ENCODE data around the gene TTLL7.
"Not testable (repeated sequence)": the region's sequence is repeated elsewhere in the genome, so short reads cannot be mapped to it uniquely, and the experiment has no call there.

The TTLL7 gene

DNA sequence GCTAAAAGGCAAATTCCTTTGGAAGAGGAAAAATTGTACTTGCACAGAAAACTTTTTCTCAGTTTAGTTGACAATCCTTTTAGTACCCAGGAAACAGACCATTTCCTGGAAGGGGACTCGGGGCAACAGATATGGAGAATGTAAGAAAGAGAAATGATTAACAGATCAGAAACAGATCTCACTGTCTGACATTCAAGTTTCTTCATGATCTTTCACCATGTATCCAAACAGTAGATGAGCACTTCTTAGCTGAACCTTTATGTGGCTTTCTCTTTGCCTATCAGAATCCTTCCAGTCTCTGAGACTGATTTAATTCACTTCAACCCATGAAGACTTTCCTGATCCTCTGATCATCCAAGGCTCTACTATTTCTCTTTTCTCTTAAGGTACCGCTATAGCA, 2.7 kb downstream of the TTLL7 start:
- DNase-seq, result no peak

- no peak for DNase-seq
Measured at GRCh38 chr1:83995649-83996048, 3.3 kb downstream of the TTLL7 start.

DNA sequence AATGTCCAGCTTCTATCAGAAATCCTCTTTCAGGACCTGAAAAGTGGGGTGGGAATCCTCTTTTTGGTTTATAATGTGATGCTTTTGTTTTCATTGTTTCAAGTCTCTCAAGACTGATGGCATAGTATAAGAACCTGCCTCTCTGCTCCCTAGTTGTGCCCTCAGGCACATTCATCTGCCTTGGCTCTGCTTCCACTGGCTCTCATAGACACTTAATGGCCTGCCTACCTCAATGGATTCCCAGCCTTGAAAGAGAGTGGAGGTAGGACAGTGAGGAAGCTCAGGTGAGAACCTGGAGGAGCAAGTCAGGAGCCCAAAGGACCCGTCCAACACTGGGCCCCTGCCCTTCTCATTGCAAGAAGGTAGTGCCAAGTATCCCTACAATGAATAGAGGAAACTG, 4.8 kb downstream of the TTLL7 start:
- DNase-seq, result no peak

GRCh38 chr1:83990734-83991133, 8.2 kb downstream of the TTLL7 start:
- DNase-seq, result no peak

GRCh38 chr1:83985048-83985447, 13.9 kb downstream of the TTLL7 start:
- DNase-seq, result no peak

GRCh38 chr1:83983918-83984317, 15.0 kb downstream of the TTLL7 start:
- not testable (repeated sequence) for DNase-seq

DNA sequence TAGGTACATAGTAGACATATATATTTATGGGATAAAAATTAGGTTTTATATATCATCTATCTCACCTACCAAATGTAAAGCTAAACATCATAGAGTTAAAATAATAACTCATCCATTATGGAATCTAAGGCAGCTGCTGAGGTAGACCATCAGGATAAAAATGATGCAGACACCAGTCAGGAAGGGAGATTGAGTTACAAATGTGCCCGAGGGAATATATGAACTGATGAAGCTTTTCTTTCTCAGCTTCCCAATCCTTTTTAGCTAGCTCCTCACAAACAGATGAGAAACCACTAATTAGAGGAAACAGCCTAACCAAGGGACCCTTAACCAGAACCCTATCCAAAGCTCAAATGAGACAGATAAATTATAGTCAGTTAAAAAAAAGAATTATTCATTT, 20.9 kb downstream of the TTLL7 start:
- no peak for DNase-seq

GRCh38 chr1:83976920-83977319, 22.0 kb downstream of the TTLL7 start:
- DNase-seq, result no peak

- DNase-seq, result no peak
Measured at GRCh38 chr1:83970802-83971201, 28.1 kb downstream of the TTLL7 start.

DNA sequence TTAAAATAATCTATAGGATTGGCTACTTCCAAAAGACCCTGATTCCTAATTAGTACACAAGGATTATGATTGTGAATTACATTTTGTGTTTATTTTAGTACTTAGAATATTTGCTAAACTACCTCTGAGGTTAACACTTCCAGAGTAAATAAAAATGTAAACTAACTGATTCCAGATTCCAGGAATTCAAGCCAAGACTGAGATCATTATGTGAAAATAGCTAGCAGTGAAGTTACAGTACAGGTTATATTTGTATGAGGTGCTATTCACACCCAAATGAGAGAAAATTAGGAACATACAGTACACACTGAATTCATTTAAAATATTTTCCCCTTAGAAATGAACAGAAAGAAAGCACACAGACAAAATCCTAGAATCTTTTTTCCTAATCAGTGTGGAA, 28.8 kb downstream of the TTLL7 start:
- no peak for DNase-seq

DNA sequence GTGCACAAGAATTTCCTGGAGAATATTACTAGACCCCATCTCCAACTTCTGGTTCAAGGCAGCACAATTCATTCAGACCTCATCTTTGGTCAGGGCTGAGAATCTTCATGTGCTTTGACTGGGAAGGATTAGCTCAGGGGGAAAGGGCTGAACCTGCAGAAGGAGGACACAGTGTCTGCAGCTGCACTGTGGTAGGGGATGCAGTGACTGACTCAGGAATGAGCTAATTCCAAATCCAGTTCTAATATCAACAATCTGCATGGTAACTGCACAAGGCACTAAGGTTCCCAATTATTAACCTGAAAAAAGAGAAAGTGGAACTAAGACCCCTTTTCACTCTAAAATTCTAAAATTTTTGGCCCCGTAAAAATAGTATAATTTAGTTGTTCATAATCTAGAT, 31.6 kb downstream of the TTLL7 start:
- no peak for DNase-seq

GRCh38 chr1:83964153-83964552, 34.8 kb downstream of the TTLL7 start:
- DNase-seq, result no peak

DNA sequence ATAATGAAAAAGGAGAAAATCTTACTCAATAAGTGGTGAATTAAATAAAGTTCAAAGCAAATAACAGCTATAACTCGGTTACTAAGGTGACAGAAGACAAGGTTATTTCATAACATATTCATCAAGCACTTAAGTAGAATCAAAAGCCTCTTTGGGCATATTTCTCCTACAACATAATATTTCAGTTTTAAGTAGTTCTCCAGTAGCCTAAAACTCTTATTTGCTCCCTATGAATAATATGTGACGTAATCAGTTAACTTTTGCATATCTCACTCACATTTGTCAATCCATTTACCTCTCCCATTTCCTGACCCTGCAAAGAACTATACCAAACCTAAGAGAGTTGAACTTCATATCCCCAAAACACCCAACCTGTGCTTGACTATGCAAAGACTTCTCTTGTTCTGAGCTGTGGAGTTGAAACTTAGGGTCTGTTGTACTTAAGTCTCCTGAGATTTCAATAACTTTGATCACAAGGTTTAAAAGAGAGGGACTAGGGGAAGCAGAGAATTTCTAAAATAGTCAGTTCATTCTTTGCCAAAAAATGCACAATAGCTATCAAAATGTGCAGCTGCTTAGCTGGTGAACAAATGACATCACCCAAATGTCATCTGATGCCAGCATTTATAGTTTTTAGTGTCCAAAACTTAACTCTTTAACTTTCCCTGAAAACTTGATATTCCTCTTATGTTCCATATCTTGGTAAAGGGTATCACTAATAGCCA, 37.2 kb downstream of the TTLL7 start:
- no peak for DNase-seq

DNA sequence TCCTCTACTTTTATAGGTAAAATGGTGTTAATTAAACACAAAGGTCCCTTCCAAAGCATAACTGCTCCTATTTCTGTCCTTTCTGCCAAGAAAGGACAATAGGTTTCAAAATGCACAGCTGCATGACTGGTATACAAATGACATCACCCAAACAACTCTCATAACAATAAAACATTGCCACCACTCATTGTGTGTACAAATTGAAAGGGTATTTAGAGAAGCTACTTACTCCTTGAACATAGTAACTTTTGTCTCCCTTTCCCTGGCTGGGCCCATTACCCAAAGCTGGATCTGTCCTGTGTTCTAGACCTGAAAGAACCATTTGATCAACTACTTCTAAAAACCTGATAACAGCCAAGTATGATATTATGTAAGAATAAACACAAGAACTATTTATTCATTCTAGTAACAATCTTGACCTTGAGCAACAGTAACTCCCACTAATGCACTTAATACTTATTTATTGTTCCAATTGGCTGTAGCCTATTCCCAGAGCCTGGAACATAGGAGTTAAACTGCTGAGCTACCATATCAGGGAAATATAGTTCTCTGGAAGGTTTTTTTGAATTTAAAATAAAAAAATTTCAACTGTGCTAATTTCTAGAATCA, 38.2 kb downstream of the TTLL7 start:
- no peak for DNase-seq

- DNase-seq, result no peak
Measured at GRCh38 chr1:83959824-83960498, 39.0 kb downstream of the TTLL7 start.

DNA sequence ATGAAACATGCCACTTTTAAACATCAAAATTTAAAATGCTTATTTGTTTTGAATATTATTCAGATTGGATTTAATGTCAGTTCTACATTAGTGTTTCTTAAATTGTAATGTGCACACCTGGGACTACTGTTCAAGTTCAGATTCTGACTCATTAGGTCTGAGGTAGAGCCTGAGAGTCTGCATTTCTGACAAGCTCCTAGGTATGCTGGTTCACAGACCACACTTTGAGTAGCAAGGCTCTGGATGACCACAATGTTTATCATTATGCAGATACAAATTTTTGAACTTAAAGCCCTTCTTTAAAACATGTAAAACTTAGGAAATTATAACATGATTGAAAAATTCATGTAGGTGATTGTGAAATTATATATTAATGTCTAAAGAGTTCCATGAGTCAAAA, 40.2 kb downstream of the TTLL7 start:
- no peak for DNase-seq

- no peak for DNase-seq
Measured at GRCh38 chr1:83954166-83954823, 44.6 kb downstream of the TTLL7 start.

DNA sequence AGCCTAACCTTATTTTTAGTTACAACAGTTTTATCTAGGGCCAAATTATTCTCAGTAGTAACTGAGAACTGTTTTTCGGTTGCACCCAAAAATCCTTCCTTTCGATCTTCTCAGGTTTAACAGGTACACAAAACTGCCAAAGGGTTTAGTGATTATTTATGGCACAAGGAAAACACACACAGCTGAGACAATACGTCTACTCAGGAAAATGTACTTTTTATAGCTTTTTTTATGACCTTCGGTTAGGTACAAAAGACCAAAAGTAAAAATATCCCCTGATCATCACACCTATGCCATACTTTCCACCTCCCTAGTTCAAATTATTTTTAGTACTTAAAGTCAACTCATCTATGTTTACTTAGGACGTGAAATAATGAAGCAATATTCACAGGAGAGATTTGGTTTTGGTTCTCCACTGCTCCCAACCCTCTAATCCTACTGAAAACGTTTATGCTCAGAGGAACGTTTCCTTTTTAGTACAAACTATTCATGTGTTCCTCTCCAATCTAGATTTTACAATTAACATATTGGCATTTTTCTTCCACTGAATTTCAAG, 48.7 kb downstream of the TTLL7 start:
- no peak for DNase-seq

DNA sequence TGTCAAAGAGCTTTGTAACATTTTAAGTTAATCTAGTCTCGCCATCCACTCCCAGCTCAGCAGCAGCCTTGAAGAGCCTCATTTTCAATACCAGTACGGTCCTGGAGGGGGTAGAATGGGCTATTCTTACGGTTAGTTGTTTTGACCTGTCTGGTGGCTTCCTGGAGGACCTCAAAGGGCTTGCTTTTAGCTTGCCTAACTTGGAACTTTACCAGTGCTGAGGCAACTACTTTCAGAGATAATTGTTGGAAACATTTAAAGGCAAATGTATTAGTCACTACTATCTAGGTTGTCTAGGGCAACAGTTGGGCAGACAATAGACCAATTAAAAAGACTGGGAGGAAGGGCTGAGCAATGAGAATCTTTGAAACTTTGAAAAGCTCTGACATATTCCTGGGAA, 56.0 kb downstream of the TTLL7 start:
- DNase-seq, result no peak

GRCh38 chr1:83934550-83934949, 64.4 kb downstream of the TTLL7 start:
- DNase-seq, result no peak

DNA sequence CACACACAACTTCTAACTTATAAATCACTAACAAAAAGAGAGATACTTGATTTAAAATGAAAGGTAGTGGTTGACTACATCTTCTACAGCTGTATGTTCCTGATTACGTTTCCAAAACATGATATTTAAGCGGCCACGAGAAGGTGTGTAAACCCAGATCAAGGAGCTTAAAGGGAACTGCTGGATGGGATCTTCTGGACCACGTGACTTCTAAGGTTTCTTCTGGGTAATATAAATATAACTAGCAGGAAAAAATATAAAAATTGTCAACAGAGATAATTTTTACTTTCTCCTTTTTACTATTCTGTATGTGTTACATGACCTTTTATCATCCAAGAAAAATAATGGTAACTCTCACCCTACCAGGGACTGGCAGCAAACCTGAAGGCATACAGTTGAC, 66.2 kb downstream of the TTLL7 start:
- DNase-seq, result no peak

DNA sequence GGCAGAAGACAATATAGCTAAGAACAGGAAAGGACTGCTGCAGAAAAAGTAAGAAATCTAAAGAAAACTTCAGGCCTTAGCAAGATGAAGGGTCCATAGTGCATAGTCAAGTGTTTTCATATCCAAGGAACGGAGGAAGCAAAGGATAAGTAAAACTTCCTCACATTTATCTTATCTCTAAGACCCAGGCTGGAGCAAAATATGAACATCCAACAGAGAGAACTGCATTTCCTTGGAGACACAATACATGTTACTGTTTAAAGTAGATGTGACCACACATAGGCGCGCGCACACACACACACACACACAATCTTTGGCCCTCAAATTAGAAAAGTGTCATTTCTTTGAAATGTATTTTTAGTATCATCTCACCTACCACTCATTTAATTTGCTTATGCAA, 66.7 kb downstream of the TTLL7 start:
- DNase-seq, result no peak

DNA sequence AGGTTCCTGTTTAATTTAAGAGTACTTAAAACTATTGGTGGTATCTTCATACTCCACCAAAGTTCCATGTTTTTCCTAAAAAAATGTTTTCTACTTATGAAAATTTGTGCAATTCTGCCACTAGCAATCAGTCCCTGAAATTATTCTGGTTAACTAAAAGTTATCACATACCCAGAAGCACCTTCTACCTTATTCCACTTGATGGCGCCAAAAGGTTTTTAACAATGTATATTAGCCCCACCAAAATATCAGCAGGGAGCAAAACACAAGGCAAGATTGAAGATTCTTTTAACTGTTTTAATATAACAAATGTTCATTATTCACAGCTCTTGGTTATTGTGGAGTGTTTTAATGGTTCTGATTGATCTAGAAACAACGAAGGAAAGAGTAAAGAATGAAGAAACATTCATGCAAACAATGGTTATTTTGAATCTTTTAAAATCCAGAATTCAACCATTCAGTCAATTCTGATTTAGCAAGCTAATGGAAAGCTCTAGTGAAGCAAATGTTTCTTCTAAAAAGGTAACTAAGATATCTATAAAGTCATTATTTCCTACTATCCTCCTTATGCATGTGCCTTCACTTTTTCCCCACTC, 67.2 kb downstream of the TTLL7 start:
- DNase-seq, result no peak
